ENCODE results near the gene NLRP3. TPM values are rescaled to one million over a fixed set of nuclear protein-coding genes. Genes with fewer than 3 reads are reported as not detected.

The NLRP3 gene
- total RNA-seq, 4 donors from 2014 or later: 0.75 to 1.7 (median 0.82) TPM; not detected in 1

GRCh38 chr1:247417831-247418230, 1.9 kb downstream of the NLRP3 start:
- no peaks in the 10 kb centered on the region for H3K4me1 ChIP-seq
- H3K36me3 ChIP-seq: no peaks in the 10 kb centered on the region
- H3K9me3 ChIP-seq: no peaks in the 10 kb centered on the region
- DNase-seq: no peak
- in situ Hi-C loops (cut with MboI; ENCODE audit: low pct_ligation_motif_present in 1 of 4, low pct_unique_long_range_greater_than_20kb in 1 of 4, low sequenced_read_pairs in 3 of 4): no loop called here
- 74 to 76% methylated on average over 5 of the region's 5 CpGs for WGBS, 2 donors (ENCODE audit: low coverage in 1 of 2)
- TF ChIP-seq POLR2AphosphoS5 (IDR thresholded peaks at IDR 0.05) (no peak), EP300 (IDR thresholded peaks at IDR 0.05; ENCODE audit: low read depth) (no peak), POLR2A (IDR thresholded peaks at IDR 0.05) (no peak), CTCF (IDR thresholded peaks at IDR 0.05) (no peak)
- H3K27ac ChIP-seq: no peak overlapping the region
- no peak overlapping the region for H3K4me3 ChIP-seq
- intact Hi-C loops (cut with DNase I; ENCODE audit: low total_unique reads): no loop called here
- no peaks in the 10 kb centered on the region for H3K27me3 ChIP-seq

DNA sequence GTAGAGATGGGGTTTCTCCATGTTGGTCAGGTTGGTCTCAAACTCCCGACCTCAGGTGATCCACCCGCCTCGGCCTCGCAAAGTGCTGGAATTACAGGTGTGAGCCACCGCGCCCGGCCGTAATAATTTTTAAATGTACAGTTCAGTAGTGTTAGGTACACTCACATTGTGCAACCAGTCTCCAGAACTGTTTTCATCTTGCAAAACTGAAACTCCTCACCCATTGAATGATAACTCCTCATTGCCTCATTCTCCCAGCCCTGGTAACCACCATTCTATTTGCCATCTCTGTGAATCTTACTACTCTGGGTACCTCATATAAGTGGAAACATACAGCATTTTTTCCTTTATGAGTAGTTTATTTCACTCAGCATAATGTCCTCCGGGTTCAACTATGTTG, 3.4 kb downstream of the NLRP3 start:
- H3K27me3 ChIP-seq: no peaks in the 10 kb centered on the region
- TF ChIP-seq EP300 (IDR thresholded peaks at IDR 0.05; ENCODE audit: low read depth) (no peak), POLR2A (IDR thresholded peaks at IDR 0.05) (no peak), POLR2AphosphoS5 (IDR thresholded peaks at IDR 0.05) (no peak), CTCF (IDR thresholded peaks at IDR 0.05) (no peak)
- no peaks in the 10 kb centered on the region for H3K4me1 ChIP-seq
- 85 to 100% methylated on average over 1 to 9 of the region's 9 CpGs for WGBS, 2 donors (ENCODE audit: low coverage in 1 of 2)
- no peak overlapping the region for H3K27ac ChIP-seq
- no peak overlapping the region for H3K4me3 ChIP-seq
- DNase-seq: no peak
- no peaks in the 10 kb centered on the region for H3K9me3 ChIP-seq
- in situ Hi-C loops (cut with MboI; ENCODE audit: low pct_ligation_motif_present in 1 of 4, low pct_unique_long_range_greater_than_20kb in 1 of 4, low sequenced_read_pairs in 3 of 4): no loop called here
- intact Hi-C loops (cut with DNase I; ENCODE audit: low total_unique reads): no loop called here
- no peaks in the 10 kb centered on the region for H3K36me3 ChIP-seq

GRCh38 chr1:247421074-247421473, 5.1 kb downstream of the NLRP3 start:
- H3K27ac ChIP-seq: no peak overlapping the region

GRCh38 chr1:247429496-247429895, 13.5 kb downstream of the NLRP3 start:
- no peaks in the 10 kb centered on the region for H3K36me3 ChIP-seq
- H3K27ac ChIP-seq: no peak overlapping the region
- 78 to 100% methylated on average over 3 to 6 of the region's 6 CpGs for whole genome bisulfite sequencing, 2 donors (ENCODE audit: low coverage in 1 of 2)
- no peak for TF ChIP-seq CTCF (IDR thresholded peaks at IDR 0.05)
- TF ChIP-seq POLR2AphosphoS5 (IDR thresholded peaks at IDR 0.05): no peak
- no peak for TF ChIP-seq EP300 (IDR thresholded peaks at IDR 0.05; ENCODE audit: low read depth)
- TF ChIP-seq POLR2A (IDR thresholded peaks at IDR 0.05): no peak
- no peaks in the 10 kb centered on the region for H3K9me3 ChIP-seq
- in situ Hi-C loops (cut with MboI; ENCODE audit: low pct_ligation_motif_present in 1 of 4, low pct_unique_long_range_greater_than_20kb in 1 of 4, low sequenced_read_pairs in 3 of 4) (no loop called here), intact Hi-C loops (cut with DNase I; ENCODE audit: low total_unique reads) (no loop called here)
- H3K4me3 ChIP-seq: no peak overlapping the region
- no peaks in the 10 kb centered on the region for H3K27me3 ChIP-seq
- H3K4me1 ChIP-seq: no peaks in the 10 kb centered on the region
- DNase-seq: no peak

More at GRCh38 chr1:247421074-247421473, 5.1 kb downstream of the NLRP3 start:
- Histone ChIP-seq H3K4me3 (no peak overlapping the region), H3K36me3 (no peaks in the 10 kb centered on the region), H3K27me3 (no peaks in the 10 kb centered on the region), H3K9me3 (no peaks in the 10 kb centered on the region), H3K4me1 (no peaks in the 10 kb centered on the region)
- in situ Hi-C loops (cut with MboI; ENCODE audit: low pct_ligation_motif_present in 1 of 4, low pct_unique_long_range_greater_than_20kb in 1 of 4, low sequenced_read_pairs in 3 of 4) (no loop called here), intact Hi-C loops (cut with DNase I; ENCODE audit: low total_unique reads) (no loop called here)
- 81 to 94% methylated on average over 2 of the region's 2 CpGs for WGBS, 2 donors (ENCODE audit: low coverage in 1 of 2)
- TF ChIP-seq POLR2AphosphoS5 (IDR thresholded peaks at IDR 0.05) (no peak), POLR2A (IDR thresholded peaks at IDR 0.05) (no peak), CTCF (IDR thresholded peaks at IDR 0.05) (no peak), EP300 (IDR thresholded peaks at IDR 0.05; ENCODE audit: low read depth) (no peak)
- no peak for DNase-seq
